Measurements from ENCODE around the gene COX7C. TPM values are rescaled to one million over a fixed set of nuclear protein-coding genes. Genes with fewer than 3 reads are reported as not detected.
A peak's percentile ranks its signal among the peaks of the same experiment; 100 is the strongest.
"Not testable (repeated sequence)": the region's sequence is repeated elsewhere in the genome, so short reads cannot be mapped to it uniquely, and the experiment has no call there.

The COX7C gene
- total RNA-seq = 100 to 1,000 TPM; 111 to 171 TPM

- peak; percentile 98 for ATAC-seq
- Histone ChIP-seq H3K4me3 (peak within 1 kb of the TSS; percentile 69 to 93), H3K36me3 (replicated peaks in 1 of 2; ENCODE audit: insufficient read depth in 1 of 2, low read depth in 2 of 2) (peaks cover 6 to 14% of the 10 kb centered on the region in 2 donors), H3K9me3 (peaks cover 0 to 7% (median 0%) of the 10 kb centered on the region in 3 donors), H3K4me1 (peaks cover 19% of the 10 kb centered on the region), H3K27me3 (no peaks in the 10 kb centered on the region), H3K27ac (peak within 1 kb of the TSS; percentile 87 to 92 (median 92))
- WGBS, 2 donors = 0% methylated on average over 33 to 40 of the region's 41 CpGs
- TF ChIP-seq CTCF (IDR thresholded peaks at IDR 0.05) = no peak
- peak; percentile 73 to 95 (median 93) for TF ChIP-seq POLR2A (IDR thresholded peaks at IDR 0.05)
- intact Hi-C loops (cut with DNase I) = no loop called here
- peak; percentile 94 to 98 (median 94) for DNase-seq
Observed at GRCh38 chr5:86617756-86618576, at the start of gene COX7C. Gene COX7C, plus strand, starts transcription at chr5:86617941. Its CDS starts 115 bp downstream, at chr5:86618056.

GRCh38 chr5:86569522-86570426, 48.0 kb upstream of the COX7C start:
- WGBS, 2 donors = 91 to 93% methylated on average over 12 to 40 of the region's 44 CpGs
- intact Hi-C loops (cut with DNase I); H3K36me3 ChIP-seq (replicated peaks in 1 of 2; ENCODE audit: insufficient read depth in 1 of 2, low read depth in 2 of 2); DNase-seq; H3K27me3 ChIP-seq; ATAC-seq; H3K27ac ChIP-seq; H3K9me3 ChIP-seq; H3K4me3 ChIP-seq; H3K4me1 ChIP-seq: not testable (repeated sequence)

GRCh38 chr5:86570427-86571083, 47.2 kb upstream of the COX7C start:
- no peak for ATAC-seq
- H3K4me1 ChIP-seq = no peaks in the 10 kb centered on the region
- WGBS, 2 donors = 74 to 81% methylated on average over 16 to 19 of the region's 20 CpGs

GRCh38 chr5:86571109-86571508, 46.6 kb upstream of the COX7C start:
- H3K36me3 ChIP-seq (replicated peaks in 1 of 2; ENCODE audit: insufficient read depth in 1 of 2, low read depth in 2 of 2); DNase-seq; H3K4me3 ChIP-seq; H3K27me3 ChIP-seq; H3K4me1 ChIP-seq; H3K27ac ChIP-seq; intact Hi-C loops (cut with DNase I); H3K9me3 ChIP-seq; ATAC-seq: not testable (repeated sequence)
- WGBS, 2 donors = 90 to 94% methylated on average over 12 of the region's 12 CpGs

More at GRCh38 chr5:86570427-86571083, 47.2 kb upstream of the COX7C start:
- Histone ChIP-seq H3K4me3 (no peak overlapping the region), H3K9me3 (no peaks in the 10 kb centered on the region), H3K27me3 (no peaks in the 10 kb centered on the region), H3K36me3 (replicated peaks in 1 of 2; ENCODE audit: insufficient read depth in 1 of 2, low read depth in 2 of 2) (no peaks in the 10 kb centered on the region), H3K27ac (no peak overlapping the region)
- no peak for DNase-seq
- intact Hi-C loops (cut with DNase I) = no loop called here
- TF ChIP-seq CTCF (IDR thresholded peaks at IDR 0.05) (no peak), POLR2A (IDR thresholded peaks at IDR 0.05) (no peak)

- intact Hi-C loops (cut with DNase I) = no loop called here
- WGBS, 2 donors = 66 to 76% methylated on average over 7 of the region's 7 CpGs
- no peaks in the 10 kb centered on the region for H3K27me3 ChIP-seq
- ATAC-seq (no peak), DNase-seq (no peak)
- no peaks in the 10 kb centered on the region for H3K9me3 ChIP-seq
- no peaks in the 10 kb centered on the region for H3K36me3 ChIP-seq (replicated peaks in 1 of 2; ENCODE audit: insufficient read depth in 1 of 2, low read depth in 2 of 2)
- H3K4me3 ChIP-seq = no peak overlapping the region
- no peak overlapping the region for H3K27ac ChIP-seq
- H3K4me1 ChIP-seq = no peaks in the 10 kb centered on the region
- TF ChIP-seq CTCF (IDR thresholded peaks at IDR 0.05) = no peak
- no peak for TF ChIP-seq POLR2A (IDR thresholded peaks at IDR 0.05)
Observed at GRCh38 chr5:86572825-86573517, 44.8 kb upstream of the COX7C start.
